ENCODE data around the gene NLGN1. TPM values are rescaled to one million over a fixed set of nuclear protein-coding genes. Genes with fewer than 3 reads are reported as not detected.
"Not testable (repeated sequence)": the region's sequence is repeated elsewhere in the genome, so short reads cannot be mapped to it uniquely, and the experiment has no call there.

Gene NLGN1
- polyA plus RNA-seq, 6 donors from 2014 or later = not detected

DNA sequence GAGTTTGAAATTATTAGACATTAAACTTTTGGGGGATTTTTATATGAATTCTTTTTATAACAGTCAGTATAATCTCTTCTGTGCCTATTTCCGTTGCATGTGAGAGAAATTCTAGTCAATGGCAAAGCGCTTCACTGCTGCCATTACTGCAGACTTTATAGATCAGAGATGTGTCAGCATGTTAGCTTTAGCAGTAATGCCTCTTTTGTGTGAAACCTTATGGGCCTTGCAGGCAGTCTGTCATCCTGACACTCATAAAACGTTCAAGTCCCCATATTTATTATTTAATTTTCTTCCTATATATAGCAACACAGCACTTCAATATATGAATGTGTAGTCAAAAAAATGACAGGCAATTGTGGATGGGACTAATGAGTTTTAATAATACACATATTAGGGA lies 191.0 kb downstream of the NLGN1 start:
- Mint-ChIP-seq H3K4me1 (peaks cover 4 to 11% (median 8%) of the 10 kb centered on the region in 3 donors), H3K4me3 (no peak overlapping the region), H3K9me3 (peaks cover 0 to 5% (median 3%) of the 10 kb centered on the region in 7 donors), H3K27ac (no peak overlapping the region), H3K36me3 (peaks cover 0 to 8% of the 10 kb centered on the region in 2 donors), H3K27me3 (peaks cover 10 to 26% (median 25%) of the 10 kb centered on the region in 3 donors)
- ATAC-seq (ENCODE audit: low read depth in 2 of 2) (no peak), DNase-seq (no peak)

DNA sequence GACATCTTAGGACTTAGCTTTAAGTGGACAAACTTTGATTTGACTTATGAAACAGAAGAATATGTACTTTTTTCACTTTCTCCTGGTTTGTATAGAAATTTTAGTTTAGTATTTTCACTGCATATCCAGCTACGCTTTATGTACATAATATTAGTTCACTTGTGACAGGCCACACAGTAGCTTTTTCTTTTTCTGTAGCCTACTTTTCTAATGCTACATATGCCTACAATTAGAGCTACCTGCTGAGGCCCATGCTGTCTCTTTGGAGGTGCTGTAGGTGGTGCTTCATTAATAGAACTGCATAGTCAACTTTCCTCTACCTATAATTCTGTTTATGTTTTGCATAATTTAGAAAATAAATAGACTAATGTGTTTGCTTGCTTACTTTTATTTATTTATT lies 191.6 kb downstream of the NLGN1 start:
- H3K4me3 Mint-ChIP-seq = no peak overlapping the region
- H3K27me3 Mint-ChIP-seq = peaks cover 10 to 24% (median 22%) of the 10 kb centered on the region in 3 donors
- ATAC-seq (ENCODE audit: low read depth in 2 of 2) (no peak), DNase-seq (no peak)
- H3K4me1 Mint-ChIP-seq = peaks cover 4 to 11% (median 8%) of the 10 kb centered on the region in 3 donors
- peak overlapping the region in 1 of 6 donors; percentile 53 for H3K27ac Mint-ChIP-seq
- peaks cover 0 to 5% (median 4%) of the 10 kb centered on the region in 7 donors for H3K9me3 Mint-ChIP-seq
- peaks cover 0 to 8% of the 10 kb centered on the region in 2 donors for H3K36me3 Mint-ChIP-seq

DNA sequence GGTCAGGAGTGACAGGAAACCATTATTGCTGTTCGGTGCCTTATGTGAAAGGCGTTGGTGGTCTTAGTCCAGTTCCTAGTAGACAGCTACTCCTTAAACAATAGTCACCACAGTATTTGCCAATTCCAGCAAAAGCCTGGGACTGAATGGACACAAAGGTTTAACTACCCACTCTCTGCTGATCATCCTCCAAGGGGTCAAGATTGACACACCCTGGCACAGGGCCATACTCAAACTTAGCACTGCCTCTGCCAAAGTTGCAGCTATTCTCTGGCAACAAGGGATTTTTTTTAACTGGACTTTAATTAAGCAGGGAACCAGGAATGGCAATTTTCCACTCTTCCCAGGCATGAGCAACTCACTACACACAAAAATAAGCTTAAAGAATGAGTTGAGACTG lies 193.9 kb downstream of the NLGN1 start:
- H3K36me3 Mint-ChIP-seq = no peaks in the 10 kb centered on the region
- H3K4me1 Mint-ChIP-seq = no peaks in the 10 kb centered on the region
- peaks cover 0 to 2% (median 2%) of the 10 kb centered on the region in 3 donors for H3K27me3 Mint-ChIP-seq

DNA sequence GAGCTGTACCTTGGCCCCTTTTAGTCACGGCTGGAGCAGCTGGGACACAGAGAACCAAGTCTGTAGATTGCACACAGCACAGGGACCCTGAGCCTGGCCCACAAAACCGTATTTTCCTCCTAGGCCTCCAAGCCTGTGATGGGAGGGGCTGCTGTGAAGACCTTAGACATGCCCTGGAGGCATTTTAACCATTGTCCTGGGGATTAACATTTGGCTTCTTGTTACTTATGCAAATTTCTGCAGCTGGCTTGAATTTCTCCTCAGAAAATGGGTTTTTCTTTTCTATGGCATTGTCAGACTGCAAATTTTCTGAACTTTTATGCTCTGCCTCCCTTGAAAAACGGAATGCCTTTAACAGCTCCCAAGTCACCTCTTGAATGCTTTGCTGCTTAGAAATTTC lies 197.3 kb downstream of the NLGN1 start:
- H3K4me3 Mint-ChIP-seq; DNase-seq; H3K36me3 Mint-ChIP-seq; H3K27me3 Mint-ChIP-seq; H3K9me3 Mint-ChIP-seq; H3K4me1 Mint-ChIP-seq; ATAC-seq (ENCODE audit: low read depth in 2 of 2); H3K27ac Mint-ChIP-seq: not testable (repeated sequence)

More for the DNA sequence above, 193.9 kb downstream of the NLGN1 start:
- no peak for DNase-seq
- H3K9me3 Mint-ChIP-seq = peaks cover 0 to 5% (median 4%) of the 10 kb centered on the region in 7 donors
- no peak overlapping the region for H3K4me3 Mint-ChIP-seq
- no peak for ATAC-seq (ENCODE audit: low read depth in 2 of 2)
- H3K27ac Mint-ChIP-seq = no peak overlapping the region

DNA sequence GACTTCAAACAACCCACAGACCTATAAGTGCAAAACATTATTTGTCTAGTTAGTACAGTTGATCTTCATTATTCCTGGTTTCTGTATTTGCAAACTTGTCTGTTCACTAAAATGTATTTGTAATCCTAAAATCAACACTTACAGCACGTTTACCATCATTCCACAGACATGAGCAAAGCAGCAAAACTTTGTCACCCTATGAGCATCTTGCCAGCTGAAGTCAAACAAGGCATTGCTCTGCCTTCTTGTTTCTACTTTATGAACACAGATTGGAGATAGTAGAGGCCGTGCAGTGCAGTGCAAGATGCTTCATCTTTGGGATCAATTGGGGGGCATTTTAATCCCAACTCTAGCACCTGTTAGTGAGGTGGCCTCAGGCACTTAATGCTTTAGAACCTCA lies 202.1 kb downstream of the NLGN1 start:
- no peak for ATAC-seq (ENCODE audit: low read depth in 2 of 2)
- Mint-ChIP-seq H3K4me3 (no peak overlapping the region), H3K27me3 (no peaks in the 10 kb centered on the region), H3K36me3 (no peaks in the 10 kb centered on the region), H3K27ac (no peak overlapping the region), H3K4me1 (no peaks in the 10 kb centered on the region), H3K9me3 (peaks cover 0 to 7% (median 0%) of the 10 kb centered on the region in 7 donors)
- DNase-seq = no peak

DNA sequence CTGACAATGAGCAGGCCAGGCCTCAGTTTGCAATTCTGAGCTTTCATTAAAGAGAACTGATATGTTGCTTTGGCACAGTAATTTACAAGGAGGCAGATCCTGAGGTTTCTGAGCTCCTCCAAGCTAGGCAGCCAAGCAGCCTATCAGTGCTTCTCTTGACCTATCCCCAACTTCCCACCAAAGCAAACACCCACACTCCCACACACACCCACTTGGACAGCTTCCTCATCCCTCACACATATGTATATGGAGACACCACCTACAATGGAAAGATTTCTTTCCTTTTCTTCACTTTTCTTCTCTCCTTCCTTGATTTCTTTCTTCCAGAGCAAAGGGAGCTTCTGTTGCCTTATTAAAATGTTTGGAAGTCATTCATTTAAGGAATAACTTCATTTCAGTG lies 217.0 kb downstream of the NLGN1 start:
- Mint-ChIP-seq H3K27ac (no peak overlapping the region), H3K4me3 (no peak overlapping the region), H3K27me3 (no peaks in the 10 kb centered on the region), H3K4me1 (no peaks in the 10 kb centered on the region), H3K36me3 (no peaks in the 10 kb centered on the region), H3K9me3 (peaks cover 0 to 17% (median 0%) of the 10 kb centered on the region in 7 donors)
- DNase-seq (no peak), ATAC-seq (ENCODE audit: low read depth in 2 of 2) (no peak)

DNA sequence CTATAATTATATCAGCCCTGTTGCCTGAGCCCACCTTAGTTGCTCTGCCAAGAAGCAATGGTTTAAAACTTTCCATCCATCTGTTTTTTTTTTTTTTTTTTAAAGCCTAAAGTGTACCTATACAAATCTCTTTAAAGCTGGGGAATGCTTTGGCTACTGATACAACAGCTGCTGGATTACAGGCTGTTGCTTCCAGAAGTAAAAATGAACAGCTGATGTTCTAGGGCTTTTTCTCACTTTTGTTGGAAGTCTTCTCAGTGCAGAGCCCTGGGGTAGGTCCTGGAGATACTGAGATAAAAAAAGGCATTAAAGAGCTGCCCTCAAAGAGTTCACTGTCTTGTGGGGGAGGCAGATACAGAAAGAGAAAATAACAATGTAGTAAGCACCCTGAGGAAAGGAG lies 218.1 kb downstream of the NLGN1 start:
- Mint-ChIP-seq H3K27me3 (no peaks in the 10 kb centered on the region), H3K9me3 (peaks cover 0 to 23% (median 0%) of the 10 kb centered on the region in 7 donors), H3K4me1 (no peaks in the 10 kb centered on the region), H3K27ac (no peak overlapping the region), H3K36me3 (no peaks in the 10 kb centered on the region), H3K4me3 (no peak overlapping the region)
- DNase-seq (no peak), ATAC-seq (ENCODE audit: low read depth in 2 of 2) (no peak)

DNA sequence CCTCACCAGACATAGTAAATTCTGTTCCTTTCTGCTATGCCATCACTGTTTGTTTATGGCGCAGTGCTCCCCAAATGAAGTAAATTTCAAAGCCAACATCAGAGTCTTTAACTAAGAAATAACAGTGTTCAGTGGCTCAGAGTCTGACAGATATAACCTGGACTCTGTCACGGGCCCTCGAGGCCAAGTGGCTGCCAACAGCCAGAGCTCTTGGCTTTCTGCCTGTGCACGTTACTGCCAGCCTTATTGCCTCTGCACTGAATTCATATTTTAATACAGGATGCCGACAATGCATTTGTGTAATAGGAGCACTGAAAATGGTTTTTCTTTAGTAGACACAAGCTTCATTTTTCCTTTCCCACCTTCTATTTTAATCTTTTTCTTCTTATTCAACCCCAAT lies 219.9 kb downstream of the NLGN1 start:
- DNase-seq = no peak
- Mint-ChIP-seq H3K36me3 (no peaks in the 10 kb centered on the region), H3K4me3 (no peak overlapping the region), H3K27me3 (no peaks in the 10 kb centered on the region), H3K27ac (no peak overlapping the region), H3K4me1 (no peaks in the 10 kb centered on the region), H3K9me3 (peaks cover 0 to 23% (median 0%) of the 10 kb centered on the region in 7 donors)
- no peak for ATAC-seq (ENCODE audit: low read depth in 2 of 2)

DNA sequence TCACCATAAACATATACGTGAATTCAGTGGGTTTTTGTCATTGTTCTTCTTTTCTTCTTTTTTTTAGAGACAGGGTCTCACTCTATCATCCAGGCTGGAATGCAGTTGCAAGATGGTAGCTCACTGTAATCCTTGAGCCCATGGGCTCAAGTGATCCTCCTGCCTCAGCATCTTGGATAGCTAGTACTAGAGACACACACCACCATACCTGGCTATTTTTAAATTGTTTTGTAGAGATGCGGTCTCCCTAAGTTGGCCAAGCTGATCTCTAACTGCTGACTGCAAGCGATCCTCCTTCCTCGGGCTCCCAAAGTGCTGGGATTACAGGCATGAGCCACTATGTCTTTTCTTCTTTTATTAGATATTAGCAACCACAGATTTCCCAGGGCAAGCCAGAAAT lies 220.6 kb downstream of the NLGN1 start:
- DNase-seq (no peak), ATAC-seq (ENCODE audit: low read depth in 2 of 2) (no peak)
- H3K9me3 Mint-ChIP-seq = peaks cover 0 to 24% (median 0%) of the 10 kb centered on the region in 7 donors
- no peaks in the 10 kb centered on the region for H3K27me3 Mint-ChIP-seq
- H3K27ac Mint-ChIP-seq = no peak overlapping the region
- no peaks in the 10 kb centered on the region for H3K4me1 Mint-ChIP-seq
- no peak overlapping the region for H3K4me3 Mint-ChIP-seq
- no peaks in the 10 kb centered on the region for H3K36me3 Mint-ChIP-seq

DNA sequence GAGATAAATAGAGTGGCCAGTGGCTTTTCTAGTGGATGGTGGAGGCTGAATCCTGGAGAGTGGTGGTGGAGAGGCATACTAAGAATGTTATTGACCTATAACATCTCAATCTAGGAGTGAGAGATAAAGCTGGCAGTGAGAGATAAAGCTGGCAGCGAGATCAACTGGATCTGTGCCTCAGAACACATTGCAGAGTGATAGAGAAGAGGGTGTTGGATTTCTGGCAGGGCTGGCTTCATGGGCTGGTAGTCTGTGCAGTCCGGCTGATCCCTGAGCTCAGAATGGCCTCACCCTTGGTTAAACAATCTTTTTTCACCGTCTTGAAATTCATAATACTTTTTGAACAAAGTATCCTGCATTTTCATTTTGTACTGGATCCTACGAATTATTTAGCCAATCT lies 221.2 kb downstream of the NLGN1 start:
- Mint-ChIP-seq H3K9me3 (peaks cover 0 to 28% (median 1%) of the 10 kb centered on the region in 7 donors), H3K4me1 (no peaks in the 10 kb centered on the region), H3K36me3 (no peaks in the 10 kb centered on the region), H3K27ac (no peak overlapping the region), H3K27me3 (no peaks in the 10 kb centered on the region), H3K4me3 (no peak overlapping the region)
- ATAC-seq (ENCODE audit: low read depth in 2 of 2) = no peak
- no peak for DNase-seq

DNA sequence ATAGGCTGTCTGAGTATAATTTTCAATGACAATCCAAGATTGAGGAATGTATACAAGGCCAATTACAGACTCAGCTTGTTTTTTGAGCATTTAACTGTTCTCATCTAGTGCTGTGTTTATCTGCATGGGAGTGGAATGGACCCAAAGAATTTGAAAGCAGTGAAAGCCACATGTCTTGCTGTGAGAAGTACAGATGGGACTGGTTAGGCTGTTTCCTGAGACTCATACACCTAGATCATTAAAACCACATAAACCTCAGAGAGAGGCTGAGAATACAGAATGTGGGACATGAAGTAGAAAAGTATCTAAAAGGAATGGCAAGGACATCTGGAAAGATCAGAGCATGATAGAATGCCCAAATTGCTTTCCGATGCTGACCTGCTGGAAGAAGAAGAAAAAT lies 224.6 kb downstream of the NLGN1 start:
- H3K27ac Mint-ChIP-seq = no peak overlapping the region
- no peaks in the 10 kb centered on the region for H3K27me3 Mint-ChIP-seq
- no peaks in the 10 kb centered on the region for H3K36me3 Mint-ChIP-seq
- H3K4me1 Mint-ChIP-seq = no peaks in the 10 kb centered on the region
- no peak for DNase-seq
- no peak overlapping the region for H3K4me3 Mint-ChIP-seq
- no peak for ATAC-seq (ENCODE audit: low read depth in 2 of 2)
- peaks cover 0 to 16% (median 1%) of the 10 kb centered on the region in 7 donors for H3K9me3 Mint-ChIP-seq

DNA sequence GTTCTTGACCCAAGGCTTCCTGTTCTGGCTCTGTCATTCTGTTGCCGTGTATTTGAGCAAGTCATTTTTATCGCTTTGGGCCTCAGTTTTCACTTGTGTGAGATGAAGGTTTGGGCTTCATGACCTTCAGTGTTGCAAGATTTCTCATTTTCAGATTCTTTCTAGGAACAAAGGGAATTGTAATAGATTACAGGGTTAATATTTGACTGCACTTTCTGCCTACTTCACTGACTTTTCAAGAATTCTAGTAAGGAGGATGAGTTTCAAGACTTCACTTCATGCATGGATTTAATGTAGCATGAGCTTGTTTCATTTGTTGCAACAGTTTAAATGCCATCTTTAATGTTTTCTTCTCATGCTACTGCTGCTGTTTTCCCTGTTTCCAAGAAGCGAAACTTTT lies 226.5 kb downstream of the NLGN1 start:
- H3K36me3 Mint-ChIP-seq = no peaks in the 10 kb centered on the region
- ATAC-seq (ENCODE audit: low read depth in 2 of 2) (no peak), DNase-seq (no peak)
- H3K9me3 Mint-ChIP-seq = peaks cover 0 to 11% (median 2%) of the 10 kb centered on the region in 7 donors
- H3K27me3 Mint-ChIP-seq = no peaks in the 10 kb centered on the region
- no peaks in the 10 kb centered on the region for H3K4me1 Mint-ChIP-seq
- H3K27ac Mint-ChIP-seq = no peak overlapping the region
- no peak overlapping the region for H3K4me3 Mint-ChIP-seq

DNA sequence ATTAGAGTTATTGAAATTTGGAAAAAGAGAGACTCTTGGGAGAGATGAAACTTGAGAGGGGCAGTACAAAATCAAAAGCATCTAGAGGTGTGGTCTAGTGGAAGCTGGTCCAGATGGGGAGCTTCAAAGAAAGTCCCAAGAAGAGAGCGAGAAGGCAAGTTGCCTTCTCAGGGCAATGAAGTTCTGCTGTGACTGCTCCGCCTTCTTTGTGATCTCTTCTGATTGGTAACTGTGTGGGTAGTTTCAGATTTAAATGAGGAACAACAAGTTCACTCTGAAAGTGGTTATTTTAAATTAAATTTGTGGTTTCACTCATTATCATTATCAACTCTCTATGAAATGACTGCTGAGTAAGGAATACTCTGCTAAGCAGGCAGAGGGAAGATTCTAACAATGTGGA lies 233.3 kb downstream of the NLGN1 start:
- no peaks in the 10 kb centered on the region for H3K4me1 Mint-ChIP-seq
- no peak for DNase-seq
- H3K27me3 Mint-ChIP-seq = no peaks in the 10 kb centered on the region
- no peaks in the 10 kb centered on the region for H3K36me3 Mint-ChIP-seq
- ATAC-seq (ENCODE audit: low read depth in 2 of 2) = no peak
- no peak overlapping the region for H3K4me3 Mint-ChIP-seq
- no peak overlapping the region for H3K27ac Mint-ChIP-seq
- peaks cover 0 to 2% (median 0%) of the 10 kb centered on the region in 7 donors for H3K9me3 Mint-ChIP-seq

DNA sequence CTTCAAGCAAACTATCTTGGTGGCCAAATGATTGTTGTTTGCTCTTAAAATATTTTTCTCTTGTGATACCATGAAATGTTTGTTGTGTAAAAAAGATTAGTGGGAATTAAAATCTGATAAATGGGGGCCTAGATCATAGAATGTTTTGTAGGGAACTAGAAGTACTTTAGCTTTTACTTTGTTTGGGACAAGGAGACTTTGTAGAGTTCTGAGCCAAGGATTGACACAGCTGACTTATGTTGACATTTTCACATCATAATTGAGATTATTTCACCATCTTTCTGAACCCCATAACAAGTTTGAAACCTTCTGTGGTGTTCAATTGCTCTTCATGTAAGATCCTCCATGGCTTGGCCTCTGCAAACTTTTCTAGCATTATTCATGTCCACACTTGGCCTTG lies 235.4 kb downstream of the NLGN1 start:
- Mint-ChIP-seq H3K4me3 (no peak overlapping the region), H3K4me1 (no peaks in the 10 kb centered on the region), H3K9me3 (peaks cover 0 to 2% (median 0%) of the 10 kb centered on the region in 7 donors), H3K27ac (no peak overlapping the region), H3K27me3 (no peaks in the 10 kb centered on the region), H3K36me3 (no peaks in the 10 kb centered on the region)
- DNase-seq (no peak), ATAC-seq (ENCODE audit: low read depth in 2 of 2) (no peak)

DNA sequence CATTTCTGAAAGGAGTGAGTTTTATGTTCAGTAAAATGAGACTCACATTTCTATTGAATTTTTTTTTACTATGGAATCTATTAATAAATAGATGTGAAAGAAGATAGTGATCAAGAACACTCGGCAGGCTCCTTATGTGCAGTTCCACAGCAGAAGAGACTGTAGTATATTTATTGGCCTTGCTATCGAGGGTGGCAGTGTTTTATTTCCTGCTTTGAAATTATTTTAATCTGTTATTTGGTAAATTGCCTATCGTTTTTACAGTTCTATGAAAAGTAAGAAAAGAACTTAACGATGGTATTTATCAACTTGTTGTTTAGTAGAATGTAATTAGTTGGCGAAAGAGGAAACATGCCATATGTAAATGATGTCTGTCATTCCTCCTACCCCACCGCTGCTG lies 238.3 kb downstream of the NLGN1 start:
- ATAC-seq (ENCODE audit: low read depth in 2 of 2) (no peak), DNase-seq (no peak)
- Mint-ChIP-seq H3K9me3 (peaks cover 0 to 2% (median 0%) of the 10 kb centered on the region in 7 donors), H3K4me3 (no peak overlapping the region), H3K27ac (no peak overlapping the region), H3K4me1 (no peaks in the 10 kb centered on the region), H3K36me3 (no peaks in the 10 kb centered on the region), H3K27me3 (no peaks in the 10 kb centered on the region)
